Memory B cell (primary cell): ENCODE results near the gene DIAPH3.

Experiments
- ATAC-seq: fragments of 150-1000 bp; cut with Tn5 transposase; 2 replicates; pipeline ENCODE4 v1.10.0; 2021; ENCODE audit warnings: low read depth, mild to moderate bottlenecking, moderate library complexity
- DNase-seq, 2 donors: peaks; one replicate each; pipeline ENCODE4 v3.0.0; 2022; ENCODE audit warnings: low spot score in 2 of 2
- H3K27ac Mint-ChIP-seq: one replicate; pipeline ENCODE4 v1.8.0; 2022; ENCODE audit warnings: mild to moderate bottlenecking, moderate library complexity, mixed read lengths
- H3K27me3 Mint-ChIP-seq: one replicate; pipeline ENCODE4 v1.8.0; 2022; ENCODE audit warnings: mixed read lengths
- H3K36me3 Mint-ChIP-seq: one replicate; pipeline ENCODE4 v1.8.0; 2022; ENCODE audit warnings: mild to moderate bottlenecking, mixed read lengths
- H3K4me1 Mint-ChIP-seq: one replicate; pipeline ENCODE4 v1.8.0; 2022; ENCODE audit warnings: mixed read lengths
- H3K4me3 Mint-ChIP-seq: one replicate; pipeline ENCODE4 v1.8.0; 2022; ENCODE audit warnings: mild to moderate bottlenecking, moderate library complexity, mixed read lengths
- H3K9me3 Mint-ChIP-seq: one replicate; pipeline ENCODE4 v1.8.0; 2022; ENCODE audit warnings: mixed read lengths

The DIAPH3 gene

GRCh38 chr13:59856281-59856810 is 307.4 kb downstream of the DIAPH3 start:
- Mint-ChIP-seq H3K4me3 (no peak overlapping the region), H3K27me3 (no peaks in the 10 kb centered on the region), H3K36me3 (no peaks in the 10 kb centered on the region), H3K4me1 (no peaks in the 10 kb centered on the region), H3K27ac (no peak overlapping the region), H3K9me3 (no peaks in the 10 kb centered on the region)
- DNase-seq (no peak), ATAC-seq (no peak)

- no peaks in the 10 kb centered on the region for H3K4me1 Mint-ChIP-seq
- no peak overlapping the region for H3K27ac Mint-ChIP-seq
- ATAC-seq (no peak), DNase-seq (no peak)
- no peaks in the 10 kb centered on the region for H3K9me3 Mint-ChIP-seq
- no peak overlapping the region for H3K4me3 Mint-ChIP-seq
- no peaks in the 10 kb centered on the region for H3K27me3 Mint-ChIP-seq
- H3K36me3 Mint-ChIP-seq, result no peaks in the 10 kb centered on the region
Observed at GRCh38 chr13:59846845-59847620, 316.7 kb downstream of the DIAPH3 start.

DNA sequence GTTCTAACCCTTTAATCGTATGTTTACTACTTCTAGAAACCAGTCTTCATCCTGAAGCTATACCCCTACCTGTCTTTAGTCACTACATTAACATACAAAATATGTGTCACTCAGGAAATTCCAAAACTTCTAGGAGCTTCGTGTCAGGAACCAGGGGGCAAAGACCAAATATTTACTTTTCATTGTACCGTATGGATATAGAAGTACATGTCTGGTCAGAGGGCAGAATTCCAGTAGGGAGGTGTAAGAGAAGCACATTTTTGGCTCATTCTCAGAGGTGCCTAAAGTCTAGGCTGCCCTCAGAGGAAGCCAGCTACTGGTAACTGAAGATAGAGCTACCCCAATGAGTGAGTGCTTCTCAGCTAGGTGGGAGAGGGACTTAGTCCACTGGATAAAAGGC is 320.7 kb downstream of the DIAPH3 start:
- no peak overlapping the region for H3K27ac Mint-ChIP-seq
- H3K4me1 Mint-ChIP-seq, result no peaks in the 10 kb centered on the region
- no peaks in the 10 kb centered on the region for H3K36me3 Mint-ChIP-seq
- H3K27me3 Mint-ChIP-seq, result no peaks in the 10 kb centered on the region
- DNase-seq (no peak), ATAC-seq (no peak)
- no peaks in the 10 kb centered on the region for H3K9me3 Mint-ChIP-seq
- no peak overlapping the region for H3K4me3 Mint-ChIP-seq

GRCh38 chr13:59842507-59842906 is 321.2 kb downstream of the DIAPH3 start:
- ATAC-seq, result no peak
- Mint-ChIP-seq H3K4me3 (no peak overlapping the region), H3K27ac (no peak overlapping the region), H3K4me1 (no peaks in the 10 kb centered on the region), H3K9me3 (no peaks in the 10 kb centered on the region), H3K36me3 (no peaks in the 10 kb centered on the region), H3K27me3 (no peaks in the 10 kb centered on the region)
- no peak for DNase-seq

- DNase-seq (no peak), ATAC-seq (no peak)
- Mint-ChIP-seq H3K27ac (no peak overlapping the region), H3K36me3 (no peaks in the 10 kb centered on the region), H3K27me3 (no peaks in the 10 kb centered on the region), H3K4me1 (no peaks in the 10 kb centered on the region), H3K9me3 (no peaks in the 10 kb centered on the region), H3K4me3 (no peak overlapping the region)
Observed at GRCh38 chr13:59839186-59839585, 324.5 kb downstream of the DIAPH3 start.

DNA sequence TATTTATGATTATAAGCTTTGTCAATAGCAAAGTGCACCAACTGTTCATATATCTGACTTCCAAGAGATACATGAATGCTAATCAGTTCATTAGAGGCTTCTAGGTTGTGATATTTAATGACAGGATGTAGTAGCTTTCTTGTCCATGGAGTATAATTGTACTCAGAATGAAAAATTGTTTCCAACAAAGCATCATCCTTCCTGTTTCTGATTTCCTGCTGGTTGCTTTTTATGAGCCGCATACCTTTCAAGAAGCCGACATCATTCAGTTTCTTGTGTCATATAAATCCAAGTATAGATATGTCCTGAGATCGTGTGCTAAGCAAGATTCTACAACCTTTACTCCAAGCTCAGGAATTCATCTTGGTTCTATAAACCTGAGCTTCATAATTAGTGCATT is 326.6 kb downstream of the DIAPH3 start:
- Mint-ChIP-seq H3K4me3 (no peak overlapping the region), H3K27ac (no peak overlapping the region), H3K9me3 (no peaks in the 10 kb centered on the region), H3K36me3 (no peaks in the 10 kb centered on the region), H3K4me1 (no peaks in the 10 kb centered on the region), H3K27me3 (no peaks in the 10 kb centered on the region)
- ATAC-seq (no peak), DNase-seq (no peak)

DNA sequence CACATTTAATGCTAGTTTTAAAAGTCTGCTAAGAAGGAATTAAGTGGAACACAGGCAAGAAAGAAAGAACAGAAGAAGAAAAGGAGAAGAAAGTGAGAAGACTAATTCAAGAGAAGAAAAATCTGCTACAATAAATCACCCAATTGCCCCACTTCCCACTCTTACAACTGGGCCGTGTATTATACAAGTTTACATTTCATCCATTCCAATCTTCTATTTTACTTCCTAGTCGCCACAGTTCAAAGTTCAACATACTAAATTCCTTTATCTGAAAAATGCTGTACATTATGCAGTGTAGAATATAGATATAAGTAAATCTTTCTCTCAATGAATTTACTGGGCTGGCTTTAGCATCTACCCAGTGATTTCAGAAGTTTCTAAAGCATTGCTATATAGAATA is 328.2 kb downstream of the DIAPH3 start:
- DNase-seq (no peak), ATAC-seq (no peak)
- Mint-ChIP-seq H3K9me3 (no peaks in the 10 kb centered on the region), H3K36me3 (no peaks in the 10 kb centered on the region), H3K4me1 (no peaks in the 10 kb centered on the region), H3K4me3 (no peak overlapping the region), H3K27ac (no peak overlapping the region), H3K27me3 (no peaks in the 10 kb centered on the region)

- no peaks in the 10 kb centered on the region for H3K4me1 Mint-ChIP-seq
- H3K4me3 Mint-ChIP-seq, result no peak overlapping the region
- no peaks in the 10 kb centered on the region for H3K36me3 Mint-ChIP-seq
- DNase-seq (no peak), ATAC-seq (no peak)
- H3K9me3 Mint-ChIP-seq, result no peaks in the 10 kb centered on the region
- H3K27ac Mint-ChIP-seq, result no peak overlapping the region
- no peaks in the 10 kb centered on the region for H3K27me3 Mint-ChIP-seq
Observed at GRCh38 chr13:59834801-59835200, 328.9 kb downstream of the DIAPH3 start.

DNA sequence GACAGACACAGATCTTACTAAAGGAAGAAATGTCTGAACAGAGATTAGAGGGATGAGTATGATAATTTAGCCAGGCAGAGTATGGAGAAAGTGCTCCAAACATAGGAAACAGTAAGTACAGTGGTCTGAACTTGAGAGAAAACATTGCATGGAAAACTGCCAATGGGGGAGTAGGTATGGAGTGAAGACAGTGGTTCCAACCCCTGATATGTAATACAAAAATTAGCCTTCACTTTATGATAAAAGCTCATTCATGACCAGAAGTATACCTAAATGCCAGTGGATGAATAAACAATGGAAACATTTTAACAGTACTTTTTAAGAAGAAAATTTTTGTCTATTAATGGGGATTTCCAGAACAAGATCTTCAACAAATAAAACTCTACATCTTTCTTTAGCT is 334.0 kb downstream of the DIAPH3 start:
- Mint-ChIP-seq H3K4me1 (no peaks in the 10 kb centered on the region), H3K9me3 (no peaks in the 10 kb centered on the region), H3K36me3 (no peaks in the 10 kb centered on the region), H3K4me3 (no peak overlapping the region), H3K27me3 (no peaks in the 10 kb centered on the region), H3K27ac (no peak overlapping the region)
- DNase-seq (no peak), ATAC-seq (no peak)

DNA sequence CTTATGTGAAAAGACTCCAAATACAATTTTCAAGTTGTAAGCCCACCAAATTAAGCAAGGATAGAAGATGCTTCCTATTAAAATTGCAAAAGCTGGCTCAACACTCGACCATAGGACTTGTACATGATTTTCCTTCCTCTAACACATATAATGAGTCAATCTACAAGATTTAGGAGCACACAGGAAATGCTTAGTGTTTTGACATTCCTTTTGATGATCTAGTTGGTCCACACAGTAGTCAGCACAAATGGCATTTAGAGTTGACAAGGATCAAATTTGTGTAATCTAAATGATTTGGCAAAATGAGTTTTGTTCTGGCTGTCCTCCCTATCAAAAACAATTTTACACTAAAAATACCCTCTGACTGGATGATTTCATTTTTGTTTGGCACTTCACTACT is 340.2 kb downstream of the DIAPH3 start:
- Mint-ChIP-seq H3K27ac (no peak overlapping the region), H3K36me3 (no peaks in the 10 kb centered on the region), H3K27me3 (no peaks in the 10 kb centered on the region), H3K9me3 (no peaks in the 10 kb centered on the region), H3K4me1 (no peaks in the 10 kb centered on the region), H3K4me3 (no peak overlapping the region)
- DNase-seq (no peak), ATAC-seq (no peak)

GRCh38 chr13:59809564-59809963 is 354.2 kb downstream of the DIAPH3 start:
- H3K4me3 Mint-ChIP-seq, result no peak overlapping the region

GRCh38 chr13:59806801-59807200 is 356.9 kb downstream of the DIAPH3 start:
- H3K4me1 Mint-ChIP-seq, result no peaks in the 10 kb centered on the region
- no peak for ATAC-seq
- H3K27ac Mint-ChIP-seq, result no peak overlapping the region
- no peaks in the 10 kb centered on the region for H3K9me3 Mint-ChIP-seq
- no peak overlapping the region for H3K4me3 Mint-ChIP-seq
- H3K27me3 Mint-ChIP-seq, result no peaks in the 10 kb centered on the region
- no peaks in the 10 kb centered on the region for H3K36me3 Mint-ChIP-seq
- DNase-seq, result no peak

More at GRCh38 chr13:59809564-59809963, 354.2 kb downstream of the DIAPH3 start:
- DNase-seq, result no peak
- Mint-ChIP-seq H3K36me3 (no peaks in the 10 kb centered on the region), H3K9me3 (no peaks in the 10 kb centered on the region), H3K27ac (no peak overlapping the region), H3K27me3 (no peaks in the 10 kb centered on the region), H3K4me1 (no peaks in the 10 kb centered on the region)
- no peak for ATAC-seq

DNA sequence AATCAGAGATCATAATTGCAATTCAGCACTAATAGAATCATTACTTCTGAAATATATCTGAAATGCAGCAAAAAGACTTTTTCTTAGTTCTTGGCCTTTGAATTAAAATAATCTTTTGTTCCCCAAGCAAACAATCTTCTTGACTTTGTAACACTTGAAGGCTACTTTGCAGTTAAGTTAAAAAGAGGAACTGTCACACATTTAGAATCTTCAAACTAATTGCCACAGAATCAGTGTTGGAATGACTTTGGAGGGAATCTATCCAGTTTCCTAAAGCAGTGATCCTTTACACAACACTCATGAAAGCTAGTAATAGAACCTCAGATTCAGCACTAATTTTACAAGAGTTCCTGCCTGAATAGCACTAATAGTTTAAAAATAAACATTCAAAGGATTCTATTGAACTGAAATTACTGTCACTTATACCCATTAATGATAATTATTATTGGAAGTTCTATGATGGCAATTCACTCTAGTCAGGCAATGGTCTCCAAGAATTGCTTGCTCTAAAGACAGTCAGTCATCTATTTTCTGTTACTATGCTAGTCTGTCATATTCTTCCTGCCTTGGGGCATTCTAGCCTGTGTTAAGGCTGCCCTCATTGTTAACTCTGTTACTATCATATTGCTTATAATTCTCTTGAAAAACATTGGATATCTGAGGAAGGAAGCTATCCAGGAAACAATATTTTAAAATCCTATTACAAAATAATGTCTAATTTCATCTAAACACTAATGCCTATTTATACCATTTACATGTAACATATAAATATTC is 362.4 kb downstream of the DIAPH3 start:
- DNase-seq, result no peak
- Mint-ChIP-seq H3K9me3 (no peaks in the 10 kb centered on the region), H3K4me1 (no peaks in the 10 kb centered on the region), H3K27ac (no peak overlapping the region), H3K4me3 (no peak overlapping the region), H3K36me3 (no peaks in the 10 kb centered on the region), H3K27me3 (no peaks in the 10 kb centered on the region)
- no peak for ATAC-seq

DNA sequence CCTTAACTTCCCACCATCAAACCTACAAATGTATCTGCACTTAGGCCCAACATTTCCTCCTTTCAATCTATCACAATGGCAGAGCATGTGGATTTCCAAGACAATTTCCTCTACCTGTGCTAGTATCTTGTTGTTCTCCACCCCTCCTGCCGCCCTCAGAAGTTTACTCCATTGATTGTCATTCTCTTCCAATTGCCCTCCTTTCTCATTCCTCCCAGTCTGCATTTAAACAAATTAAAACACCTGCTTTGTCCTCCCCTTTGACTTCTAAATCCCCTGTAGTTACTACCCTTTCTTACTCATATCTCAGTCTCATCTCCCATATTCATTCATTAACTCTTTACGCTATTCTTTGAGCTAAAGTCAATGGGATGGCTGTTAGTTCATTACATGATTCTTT is 370.6 kb downstream of the DIAPH3 start:
- no peaks in the 10 kb centered on the region for H3K36me3 Mint-ChIP-seq
- no peaks in the 10 kb centered on the region for H3K27me3 Mint-ChIP-seq
- no peaks in the 10 kb centered on the region for H3K9me3 Mint-ChIP-seq
- H3K4me3 Mint-ChIP-seq, result no peak overlapping the region
- no peaks in the 10 kb centered on the region for H3K4me1 Mint-ChIP-seq
- DNase-seq (no peak), ATAC-seq (no peak)
- H3K27ac Mint-ChIP-seq, result no peak overlapping the region
